H1 (cell line): ENCODE data around the gene TAF10.

Experiments used
- CHD2 ChIP-seq: IDR thresholded peaks from 2 replicates; pipeline ENCODE4 v1.6.1; 2012; ENCODE audit warnings: low read length, improper control_type of control experiment
- CREB1 ChIP-seq: IDR thresholded peaks from 2 replicates; pipeline ENCODE4 v1.6.1; 2012; ENCODE audit warnings: inconsistent platforms
- CTCF ChIP-seq, 3 experiments: IDR thresholded peaks; 1 replicate in 2 of 3; 2 replicates in 1 of 3; pipeline versions ENCODE4 v1.5.1 to v1.6.1; 2011; ENCODE audit warnings: low read length in 3 of 3, mild to moderate bottlenecking in 3 of 3, inconsistent platforms in 2 of 3, low read depth in 1 of 3, moderate library complexity in 1 of 3; ENCODE audit not compliant: insufficient read depth in 1 of 3; ENCODE audit errors: control extremely low read depth in 1 of 3
- EP300 ChIP-seq, 2 experiments: IDR thresholded peaks; 1 replicate in 1 of 2; 2 replicates in 1 of 2; pipeline ENCODE4 v1.6.1; 2011 to 2012; ENCODE audit warnings: low read depth in 2 of 2, low read length in 2 of 2, mild to moderate bottlenecking in 2 of 2, borderline replicate concordance in 1 of 2, inconsistent platforms in 1 of 2, moderate library complexity in 1 of 2
- EZH2 ChIP-seq: fragments of 200-600 bp; sonication (generic); IDR thresholded peaks from 2 replicates; pipeline ENCODE4 v1.7.1; 2012; ENCODE audit warnings: low read depth, mild to moderate bottlenecking, moderate library complexity, low read length, inconsistent platforms; ENCODE audit not compliant: severe bottlenecking
- GABPA ChIP-seq: IDR thresholded peaks from 2 replicates; pipeline ENCODE4 v1.6.1; 2011; ENCODE audit warnings: mild to moderate bottlenecking, low read length, moderate library complexity, borderline replicate concordance; ENCODE audit not compliant: insufficient read depth
- JUND ChIP-seq: IDR thresholded peaks from 2 replicates; pipeline ENCODE4 v1.6.1; 2011; ENCODE audit warnings: mild to moderate bottlenecking, improper control_type of control experiment, low read length
- MAX ChIP-seq: IDR thresholded peaks from 2 replicates; pipeline ENCODE4 v1.6.1; 2012; ENCODE audit warnings: inconsistent platforms
- POLR2A ChIP-seq, 2 experiments: IDR thresholded peaks; 1 replicate in 1 of 2; 2 replicates in 1 of 2; pipeline ENCODE4 v1.6.1; 2011; ENCODE audit warnings: low read depth in 2 of 2, low read length in 2 of 2, mild to moderate bottlenecking in 2 of 2; ENCODE audit errors: control extremely low read depth in 1 of 2
- RAD21 ChIP-seq, 2 experiments: IDR thresholded peaks in 1 of 2; conservative IDR thresholded peaks in 1 of 2; 2 replicates each; pipeline ENCODE4 v1.6.1; 2011; ENCODE audit warnings: low read depth in 2 of 2, low read length in 2 of 2, improper control_type of control experiment in 1 of 2, inconsistent platforms in 1 of 2, mild to moderate bottlenecking in 1 of 2, moderate library complexity in 1 of 2
- ZNF274 ChIP-seq: IDR thresholded peaks from 2 replicates; pipeline ENCODE4 v1.7.0; 2012; ENCODE audit warnings: low read length, borderline replicate concordance; ENCODE audit errors: extremely low read depth

- TF ChIP-seq CHD2 (no peak), ZNF274 (no peak), CTCF (IDR thresholded peaks at IDR 0.05; ENCODE audit: control extremely low read depth in 1 of 3, insufficient read depth in 1 of 3, low read depth in 1 of 3, low read length in 3 of 3) (no peak), EZH2 (no peak), EP300 (IDR thresholded peaks at IDR 0.05; ENCODE audit: borderline replicate concordance in 1 of 2, low read depth in 2 of 2, low read length in 2 of 2) (no peak), JUND (no peak), POLR2A (IDR thresholded peaks at IDR 0.05; ENCODE audit: control extremely low read depth in 1 of 2, low read depth in 2 of 2, low read length in 2 of 2) (no peak), MAX (no peak), RAD21 (IDR thresholded peaks at IDR 0.05 in 1 of 2, conservative IDR thresholded peaks at IDR 0.05 in 1 of 2; ENCODE audit: low read depth in 2 of 2, low read length in 2 of 2) (no peak), CREB1 (no peak), GABPA (no peak)
Observed at GRCh38 chr11:6640036-6640984, 28.3 kb upstream of the TAF10 start.
